DMS114 treated with DMSO at 0.1 percent for 48 hours (cell line): Measurements from ENCODE around the gene CYP8B1.

ENCODE experiments used
- DNase-seq: peaks from one replicate; lab custom pipeline; 2025; ENCODE audit not compliant: unreplicated experiment; lab: John Stamatoyannopoulos, UW

CYP8B1 gene, protein sequence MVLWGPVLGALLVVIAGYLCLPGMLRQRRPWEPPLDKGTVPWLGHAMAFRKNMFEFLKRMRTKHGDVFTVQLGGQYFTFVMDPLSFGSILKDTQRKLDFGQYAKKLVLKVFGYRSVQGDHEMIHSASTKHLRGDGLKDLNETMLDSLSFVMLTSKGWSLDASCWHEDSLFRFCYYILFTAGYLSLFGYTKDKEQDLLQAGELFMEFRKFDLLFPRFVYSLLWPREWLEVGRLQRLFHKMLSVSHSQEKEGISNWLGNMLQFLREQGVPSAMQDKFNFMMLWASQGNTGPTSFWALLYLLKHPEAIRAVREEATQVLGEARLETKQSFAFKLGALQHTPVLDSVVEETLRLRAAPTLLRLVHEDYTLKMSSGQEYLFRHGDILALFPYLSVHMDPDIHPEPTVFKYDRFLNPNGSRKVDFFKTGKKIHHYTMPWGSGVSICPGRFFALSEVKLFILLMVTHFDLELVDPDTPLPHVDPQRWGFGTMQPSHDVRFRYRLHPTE

DNA sequence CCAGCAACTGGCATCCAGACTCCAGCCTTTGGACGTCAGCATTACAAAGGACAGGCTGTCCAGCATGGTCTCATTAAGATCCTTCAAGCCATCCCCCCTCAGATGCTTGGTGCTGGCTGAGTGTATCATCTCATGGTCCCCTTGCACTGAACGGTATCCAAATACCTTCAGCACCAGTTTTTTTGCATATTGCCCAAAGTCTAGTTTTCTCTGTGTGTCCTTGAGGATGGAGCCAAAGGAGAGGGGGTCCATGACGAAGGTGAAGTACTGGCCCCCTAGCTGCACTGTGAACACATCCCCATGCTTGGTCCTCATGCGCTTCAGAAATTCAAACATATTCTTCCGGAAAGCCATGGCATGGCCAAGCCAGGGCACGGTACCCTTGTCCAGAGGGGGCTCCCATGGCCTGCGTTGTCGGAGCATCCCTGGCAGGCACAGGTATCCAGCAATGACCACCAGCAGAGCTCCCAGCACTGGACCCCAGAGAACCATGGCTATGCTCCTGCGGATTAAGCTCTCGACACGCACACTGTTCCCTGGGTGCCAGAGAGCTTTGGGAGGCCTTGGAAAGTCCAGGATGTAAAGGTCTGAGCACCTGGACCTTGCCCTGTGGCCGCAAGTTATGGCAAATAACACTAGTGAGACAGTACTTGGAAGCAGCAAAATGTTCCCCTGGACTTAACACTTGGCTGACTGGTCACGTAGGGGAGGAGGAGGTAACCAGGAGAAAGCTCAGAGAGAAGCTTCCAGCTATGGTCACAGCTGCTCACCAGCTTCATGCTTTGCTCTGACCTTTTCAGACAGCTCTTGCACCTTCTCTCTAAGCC is at the start of gene CYP8B1:
Gene CYP8B1 (minus strand): TSS at position 555 of the 827 bp plus-strand sequence. CDS start 63 bp downstream, at position 492.
- no peak for DNase-seq

- DNase-seq, result no peak
Measured at GRCh38 chr3:42923606-42924005, 47.9 kb upstream of the CYP8B1 start.

DNA sequence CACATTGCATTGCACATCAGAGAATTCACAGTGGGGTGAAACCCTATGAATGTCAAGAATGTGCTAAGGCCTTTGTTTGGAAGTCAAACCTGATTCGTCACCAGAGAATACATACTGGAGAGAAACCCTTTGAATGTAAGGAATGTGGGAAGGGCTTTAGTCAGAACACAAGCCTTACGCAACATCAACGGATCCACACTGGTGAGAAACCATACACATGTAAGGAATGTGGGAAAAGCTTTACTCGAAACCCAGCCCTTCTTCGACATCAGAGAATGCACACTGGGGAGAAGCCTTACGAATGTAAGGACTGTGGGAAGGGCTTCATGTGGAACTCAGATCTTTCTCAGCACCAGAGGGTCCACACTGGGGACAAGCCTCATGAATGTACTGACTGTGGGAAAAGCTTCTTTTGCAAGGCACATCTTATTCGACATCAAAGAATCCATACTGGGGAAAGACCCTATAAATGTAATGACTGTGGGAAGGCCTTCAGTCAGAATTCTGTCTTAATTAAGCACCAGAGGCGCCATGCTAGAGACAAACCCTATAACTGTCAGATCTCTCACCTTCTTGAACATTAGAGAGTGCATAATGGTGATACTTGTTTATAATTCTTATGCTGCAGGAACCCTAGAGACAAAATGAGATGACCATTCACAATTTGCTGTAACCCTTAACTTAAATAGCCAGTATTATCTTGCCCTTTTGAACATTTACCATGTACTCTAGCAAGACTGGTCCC is 39.3 kb upstream of the CYP8B1 start:
- no peak for DNase-seq

DNA sequence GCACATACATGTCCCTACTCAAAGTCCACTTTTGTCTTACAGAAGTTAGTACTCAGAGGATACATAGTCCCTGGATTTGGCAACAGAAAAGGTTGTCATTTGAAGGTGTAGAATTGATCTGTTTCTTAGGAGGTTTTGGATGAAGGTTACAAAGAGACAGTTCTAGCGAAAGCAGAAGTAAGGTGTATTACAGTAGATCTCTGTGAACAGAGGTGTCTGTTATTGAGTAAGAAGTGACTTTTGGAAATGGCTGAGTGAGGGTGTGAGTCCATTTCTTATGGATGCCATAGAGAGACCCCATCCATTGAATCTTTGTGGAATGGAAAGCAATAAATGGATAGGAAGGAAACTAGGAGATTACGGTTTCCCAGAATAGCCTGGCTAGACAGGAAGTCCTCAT is 35.9 kb upstream of the CYP8B1 start:
- no peak for DNase-seq

GRCh38 chr3:42908675-42909074 is 33.0 kb upstream of the CYP8B1 start:
- DNase-seq, result no peak

- no peak for DNase-seq
Measured at GRCh38 chr3:42906848-42907183, 31.1 kb upstream of the CYP8B1 start.

- no peak for DNase-seq
Measured at GRCh38 chr3:42906070-42906847, 30.6 kb upstream of the CYP8B1 start, which contains the start of gene ZNF662. Gene ZNF662 (plus strand): TSS chr3:42906142. CDS start chr3:42908115, 1,973 bp downstream.

DNA sequence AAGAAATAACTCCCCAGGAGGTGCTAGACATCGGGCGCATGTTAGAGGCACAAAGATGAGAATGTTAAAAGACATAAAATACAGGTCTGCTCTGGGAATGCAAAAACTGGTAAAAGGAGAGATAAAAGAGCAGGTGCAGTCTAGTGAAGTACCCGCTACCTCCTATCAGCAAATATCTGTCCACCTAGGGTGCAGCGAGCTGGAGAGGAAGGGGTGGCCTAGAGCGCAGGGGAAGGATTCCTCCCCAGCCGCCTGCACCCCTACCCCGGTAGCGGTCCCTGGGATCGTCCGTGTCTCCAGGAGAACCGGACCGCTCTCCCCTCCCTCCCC is 30.0 kb upstream of the CYP8B1 start:
- DNase-seq, result no peak

GRCh38 chr3:42904076-42904475 is 28.4 kb upstream of the CYP8B1 start:
- DNase-seq, result no peak

DNA sequence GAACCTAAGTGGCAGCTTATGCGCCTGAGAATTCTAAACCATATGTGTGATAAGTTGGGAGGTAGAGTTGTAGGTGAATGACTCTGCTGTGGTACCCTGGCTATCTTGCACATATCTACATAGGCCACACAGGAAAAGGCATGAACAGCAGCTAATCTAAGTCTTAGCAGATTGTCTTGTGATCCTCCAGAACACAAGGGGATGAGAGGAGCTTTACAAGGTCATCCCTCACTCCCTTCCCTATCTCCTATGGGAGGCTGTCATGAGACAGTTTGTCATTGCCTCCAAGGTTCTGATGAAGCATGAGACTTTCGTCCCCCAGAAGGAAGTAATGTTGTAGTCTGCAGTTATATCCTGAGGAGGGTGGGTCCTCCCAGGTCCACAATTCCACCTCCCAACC is 26.6 kb upstream of the CYP8B1 start:
- DNase-seq, result no peak

DNA sequence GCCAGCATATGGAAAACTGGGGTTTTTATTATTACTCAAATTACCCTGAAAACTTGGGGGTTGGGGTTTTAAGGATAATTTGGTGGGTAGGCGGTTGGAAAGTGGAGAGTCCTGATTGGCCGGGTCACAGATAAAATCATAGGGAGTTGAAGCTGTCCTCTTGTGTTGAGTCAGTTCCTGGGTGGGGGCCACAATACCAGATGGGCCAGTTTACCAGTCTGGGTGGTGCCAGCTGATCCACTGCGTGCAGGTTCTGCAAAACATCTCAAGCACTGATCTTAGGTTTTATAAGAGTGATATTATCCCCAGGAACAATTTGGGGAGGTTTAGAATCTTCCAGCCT is 25.4 kb upstream of the CYP8B1 start:
- no peak for DNase-seq

DNA sequence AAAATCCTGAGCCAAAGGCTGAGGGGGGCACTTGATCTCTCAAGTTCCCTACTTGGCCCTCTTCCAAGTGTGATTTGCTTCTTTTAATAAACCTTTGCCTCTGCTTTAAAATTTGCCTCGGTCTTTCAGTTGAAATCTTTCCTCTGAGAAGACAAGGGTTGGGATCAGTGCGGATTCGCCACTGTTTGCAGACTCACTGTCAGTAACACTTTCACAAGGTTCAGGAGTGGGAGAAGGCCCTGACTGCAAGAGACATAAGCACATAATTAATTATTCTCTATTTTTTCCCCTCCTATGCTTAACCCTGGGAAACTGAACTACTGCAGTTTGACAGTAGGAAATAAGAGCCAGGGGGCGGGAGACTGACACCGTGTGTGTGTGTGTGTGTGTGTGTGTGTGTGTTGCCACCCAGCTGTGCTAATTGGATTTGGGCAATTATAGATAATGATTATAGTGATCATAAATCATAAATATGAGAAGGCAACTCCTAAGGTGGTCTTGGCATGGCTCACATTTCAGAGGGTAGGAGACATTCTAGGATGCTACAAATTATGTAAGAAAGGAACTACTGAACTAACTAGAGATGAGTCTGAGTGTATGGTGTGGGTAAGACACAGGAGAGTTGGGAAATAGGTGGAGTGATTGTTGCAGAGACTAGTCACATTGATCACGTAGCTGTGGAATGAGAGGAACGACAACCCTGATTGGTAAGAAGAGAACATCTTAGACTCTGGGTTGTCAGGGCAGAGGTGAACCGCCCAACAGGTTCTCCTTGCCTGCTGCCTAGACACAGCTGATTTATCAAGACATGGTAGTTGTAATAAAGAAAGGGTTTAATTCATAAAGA is 24.8 kb upstream of the CYP8B1 start:
- DNase-seq, result no peak

DNA sequence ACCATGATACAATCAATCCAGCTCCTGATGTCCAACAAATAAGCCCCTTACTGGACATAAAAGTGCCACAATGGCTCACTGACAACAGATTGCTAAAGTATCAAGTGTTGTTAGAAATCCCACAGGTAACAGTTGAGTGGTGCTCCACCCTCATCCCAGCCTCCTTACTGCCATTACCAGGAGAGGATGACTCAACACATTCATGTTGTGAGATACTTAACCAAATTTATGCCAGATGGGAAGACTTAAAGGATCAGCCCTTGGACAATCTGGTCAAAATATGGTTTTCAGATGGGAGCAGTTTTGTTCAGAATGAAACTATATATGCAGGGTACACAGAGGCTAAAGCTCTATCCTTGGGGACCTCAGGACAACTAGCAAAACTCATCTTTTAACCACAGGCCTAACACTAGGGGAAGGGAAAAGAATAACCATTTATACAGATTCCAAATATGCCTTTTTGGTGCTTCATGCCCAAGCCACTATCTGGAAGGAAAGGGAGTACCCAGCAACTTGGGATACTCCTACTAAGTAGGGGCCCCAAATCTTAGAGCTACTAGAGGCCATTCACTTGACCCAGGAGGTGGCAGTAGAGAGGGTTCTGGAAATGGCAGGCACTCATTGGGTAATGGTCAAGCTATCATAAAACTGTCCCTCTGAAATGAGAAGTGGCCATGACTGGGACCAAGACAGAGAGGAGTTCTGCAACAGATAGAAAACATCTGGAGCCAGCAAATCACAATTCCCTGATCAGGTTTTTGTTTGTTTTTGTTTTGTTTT is 23.4 kb upstream of the CYP8B1 start:
- no peak for DNase-seq

- no peak for DNase-seq
Measured at GRCh38 chr3:42895580-42895868, 19.8 kb upstream of the CYP8B1 start.

DNA sequence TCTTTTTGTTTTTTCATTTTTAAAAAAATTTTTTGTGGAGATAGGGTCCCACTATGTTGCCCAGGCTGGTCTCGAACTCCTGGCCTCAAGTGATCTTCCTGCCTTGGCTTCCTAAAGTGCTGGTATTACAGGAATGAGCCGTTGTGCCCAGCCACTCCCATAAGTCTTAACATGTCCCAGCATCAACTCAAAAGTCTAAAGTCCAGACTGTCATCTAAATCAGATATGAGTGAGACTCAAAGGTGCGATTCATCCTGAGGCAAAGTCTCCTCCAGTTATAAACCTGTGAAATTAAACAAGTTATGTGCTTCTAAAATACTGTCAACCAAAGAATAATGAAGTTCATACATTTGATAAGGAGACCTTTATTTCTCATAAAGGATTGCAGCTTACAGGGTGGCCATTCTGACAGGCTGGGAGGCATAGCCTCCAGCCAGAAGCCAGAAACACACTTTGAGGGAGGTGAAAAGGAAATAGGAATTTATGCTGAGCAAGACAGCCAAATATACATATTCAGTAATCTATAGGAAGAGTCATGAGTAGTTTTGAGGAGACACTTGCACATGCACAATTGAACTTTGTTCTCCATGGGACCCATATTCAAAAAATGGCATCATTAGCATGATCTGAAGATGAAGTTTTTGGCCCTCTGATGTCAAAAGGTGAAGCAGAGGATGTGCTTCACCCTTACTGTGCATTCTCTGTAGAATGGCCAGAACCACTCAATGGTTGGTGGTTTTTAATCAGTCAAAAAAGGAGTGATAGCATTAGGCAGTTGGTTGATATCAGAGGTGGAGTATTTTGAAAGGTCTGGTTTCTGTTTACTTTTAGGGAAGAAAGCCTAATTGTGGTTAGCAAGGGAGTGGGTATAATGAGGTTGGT is 19.3 kb upstream of the CYP8B1 start:
- DNase-seq, result no peak

- no peak for DNase-seq
Measured at GRCh38 chr3:42892807-42893206, 17.1 kb upstream of the CYP8B1 start.

GRCh38 chr3:42892169-42892568 is 16.5 kb upstream of the CYP8B1 start:
- DNase-seq, result no peak

- no peak for DNase-seq
Measured at GRCh38 chr3:42891042-42891441, 15.4 kb upstream of the CYP8B1 start.
